Measurements from ENCODE around the gene SPEF2. TPM values are rescaled to one million over a fixed set of nuclear protein-coding genes. Genes with fewer than 3 reads are reported as not detected.

The SPEF2 gene
- total and polyA plus RNA-seq, 4 donors, result 0.42 to 4.5 (median 2.1) TPM

GRCh38 chr5:35659556-35659955 is 41.9 kb downstream of the SPEF2 start:
- Histone ChIP-seq H3K27me3 (ENCODE audit: control insufficient read depth in 4 of 4, insufficient read depth in 4 of 4, low read length in 3 of 4) (no peaks in the 10 kb centered on the region), H3K36me3 (ENCODE audit: control insufficient read depth in 4 of 4, insufficient read depth in 3 of 4, low read depth in 1 of 4, low read length in 3 of 4) (no peaks in the 10 kb centered on the region), H3K27ac (ENCODE audit: low read depth in 1 of 2, low read length in 2 of 2) (no peak overlapping the region), H3K9me3 (ENCODE audit: control insufficient read depth in 4 of 4, low read length in 3 of 4) (no peaks in the 10 kb centered on the region), H3K4me3 (ENCODE audit: low read depth in 1 of 3, low read length in 3 of 3) (no peak overlapping the region), H3K4me1 (ENCODE audit: control insufficient read depth in 4 of 4, insufficient read depth in 4 of 4, low read length in 3 of 4) (no peaks in the 10 kb centered on the region), H3K9ac (ENCODE audit: low read depth in 1 of 2, low read length in 2 of 2) (no peak overlapping the region)
- no peak for TF ChIP-seq RXRA (IDR thresholded peaks at IDR 0.05)
- TF ChIP-seq, protein P1, sequence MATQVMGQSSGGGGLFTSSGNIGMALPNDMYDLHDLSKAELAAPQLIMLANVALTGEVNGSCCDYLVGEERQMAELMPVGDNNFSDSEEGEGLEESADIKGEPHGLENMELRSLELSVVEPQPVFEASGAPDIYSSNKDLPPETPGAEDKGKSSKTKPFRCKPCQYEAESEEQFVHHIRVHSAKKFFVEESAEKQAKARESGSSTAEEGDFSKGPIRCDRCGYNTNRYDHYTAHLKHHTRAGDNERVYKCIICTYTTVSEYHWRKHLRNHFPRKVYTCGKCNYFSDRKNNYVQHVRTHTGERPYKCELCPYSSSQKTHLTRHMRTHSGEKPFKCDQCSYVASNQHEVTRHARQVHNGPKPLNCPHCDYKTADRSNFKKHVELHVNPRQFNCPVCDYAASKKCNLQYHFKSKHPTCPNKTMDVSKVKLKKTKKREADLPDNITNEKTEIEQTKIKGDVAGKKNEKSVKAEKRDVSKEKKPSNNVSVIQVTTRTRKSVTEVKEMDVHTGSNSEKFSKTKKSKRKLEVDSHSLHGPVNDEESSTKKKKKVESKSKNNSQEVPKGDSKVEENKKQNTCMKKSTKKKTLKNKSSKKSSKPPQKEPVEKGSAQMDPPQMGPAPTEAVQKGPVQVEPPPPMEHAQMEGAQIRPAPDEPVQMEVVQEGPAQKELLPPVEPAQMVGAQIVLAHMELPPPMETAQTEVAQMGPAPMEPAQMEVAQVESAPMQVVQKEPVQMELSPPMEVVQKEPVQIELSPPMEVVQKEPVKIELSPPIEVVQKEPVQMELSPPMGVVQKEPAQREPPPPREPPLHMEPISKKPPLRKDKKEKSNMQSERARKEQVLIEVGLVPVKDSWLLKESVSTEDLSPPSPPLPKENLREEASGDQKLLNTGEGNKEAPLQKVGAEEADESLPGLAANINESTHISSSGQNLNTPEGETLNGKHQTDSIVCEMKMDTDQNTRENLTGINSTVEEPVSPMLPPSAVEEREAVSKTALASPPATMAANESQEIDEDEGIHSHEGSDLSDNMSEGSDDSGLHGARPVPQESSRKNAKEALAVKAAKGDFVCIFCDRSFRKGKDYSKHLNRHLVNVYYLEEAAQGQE (IDR thresholded peaks at IDR 0.05), result no peak
- TF ChIP-seq MAX (IDR thresholded peaks at IDR 0.05), result no peak
- no peak for TF ChIP-seq YY1 (IDR thresholded peaks at IDR 0.05)
- TF ChIP-seq HNF4G (IDR thresholded peaks at IDR 0.05), result no peak
- TF ChIP-seq TAF1 (conservative IDR thresholded peaks at IDR 0.05), result no peak
- TF ChIP-seq NR2F2 (IDR thresholded peaks at IDR 0.05), result no peak
- TF ChIP-seq FOXA2 (IDR thresholded peaks at IDR 0.05), result no peak
- no peak for TF ChIP-seq GABPA (IDR thresholded peaks at IDR 0.05 in 1 of 2, conservative IDR thresholded peaks at IDR 0.05 in 1 of 2)
- no peak for TF ChIP-seq SP1 (IDR thresholded peaks at IDR 0.05)
- TF ChIP-seq, protein P2, sequence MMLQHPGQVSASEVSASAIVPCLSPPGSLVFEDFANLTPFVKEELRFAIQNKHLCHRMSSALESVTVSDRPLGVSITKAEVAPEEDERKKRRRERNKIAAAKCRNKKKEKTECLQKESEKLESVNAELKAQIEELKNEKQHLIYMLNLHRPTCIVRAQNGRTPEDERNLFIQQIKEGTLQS (IDR thresholded peaks at IDR 0.05), result no peak
- no peak for TF ChIP-seq CTCF (IDR thresholded peaks at IDR 0.05; ENCODE audit: low read depth, low read length, missing input control)
- no peak for DNase-seq (ENCODE audit: low spot score)

DNA sequence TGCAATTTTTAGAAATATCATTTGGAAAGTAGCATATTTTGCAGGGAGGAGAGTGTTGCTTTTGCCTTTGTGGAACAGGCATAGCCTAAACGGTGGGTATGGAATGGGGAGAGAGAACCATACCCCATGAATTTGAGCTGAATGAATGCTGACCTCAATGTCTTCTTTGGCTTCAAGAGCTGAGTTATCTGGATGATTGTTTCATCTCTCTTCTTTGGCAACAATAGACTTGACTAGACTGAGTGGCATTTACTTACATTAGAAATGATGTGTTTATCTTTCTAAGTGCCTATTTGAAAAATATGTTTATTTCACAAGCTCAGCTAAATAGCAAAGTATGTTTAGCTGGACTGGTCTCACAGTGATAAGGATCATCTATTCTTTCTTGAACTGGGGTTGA is 42.8 kb downstream of the SPEF2 start:
- no peaks in the 10 kb centered on the region for H3K9me3 ChIP-seq (ENCODE audit: control insufficient read depth in 4 of 4, low read length in 3 of 4)
- TF ChIP-seq, protein P2 (IDR thresholded peaks at IDR 0.05), result no peak
- TF ChIP-seq RXRA (IDR thresholded peaks at IDR 0.05) (no peak), TAF1 (conservative IDR thresholded peaks at IDR 0.05) (no peak), YY1 (IDR thresholded peaks at IDR 0.05) (no peak), EGR1 (IDR thresholded peaks at IDR 0.05; ENCODE audit: low read depth in 2 of 2) (no peak), HNF4G (IDR thresholded peaks at IDR 0.05) (no peak)
- H3K4me3 ChIP-seq (ENCODE audit: low read depth in 1 of 3, low read length in 3 of 3), result no peak overlapping the region
- H3K9ac ChIP-seq (ENCODE audit: low read depth in 1 of 2, low read length in 2 of 2), result no peak overlapping the region
- no peaks in the 10 kb centered on the region for H3K36me3 ChIP-seq (ENCODE audit: control insufficient read depth in 4 of 4, insufficient read depth in 3 of 4, low read depth in 1 of 4, low read length in 3 of 4)
- no peak overlapping the region for H3K27ac ChIP-seq (ENCODE audit: low read depth in 1 of 2, low read length in 2 of 2)
- no peak for DNase-seq (ENCODE audit: low spot score)
- no peaks in the 10 kb centered on the region for H3K4me1 ChIP-seq (ENCODE audit: control insufficient read depth in 4 of 4, insufficient read depth in 4 of 4, low read length in 3 of 4)
- H3K27me3 ChIP-seq (ENCODE audit: control insufficient read depth in 4 of 4, insufficient read depth in 4 of 4, low read length in 3 of 4), result no peaks in the 10 kb centered on the region
- 83% methylated on average over 1 of the region's 1 CpG for WGBS

Data from liver (tissue), 9 donors.